Measurements from ENCODE around the gene AKR1B1.

The AKR1B1 gene

DNA sequence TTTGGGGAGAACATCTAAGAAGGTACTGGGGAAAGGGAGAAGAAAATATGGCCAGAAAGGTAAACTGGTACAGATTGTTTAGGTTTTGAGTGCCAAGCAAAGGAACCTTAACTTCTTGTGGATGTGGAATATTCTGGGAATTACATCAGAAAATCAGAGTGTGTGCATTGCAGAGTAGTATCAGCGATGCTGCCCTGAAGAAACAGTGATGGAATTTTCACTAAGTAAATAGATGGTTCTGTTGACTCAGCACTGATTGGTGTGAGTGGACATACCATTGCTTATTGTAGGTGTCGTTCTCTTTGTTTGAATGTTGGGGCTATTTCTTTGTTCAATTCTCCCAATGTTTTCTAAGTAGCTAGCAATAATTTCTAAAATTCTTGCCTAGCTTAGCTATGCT is 24.4 kb upstream of the AKR1B1 start:
- TF ChIP-seq SIN3A (IDR thresholded peaks at IDR 0.05; ENCODE audit: borderline replicate concordance, insufficient read depth, low read length) (no peak), POLR2AphosphoS5 (IDR thresholded peaks at IDR 0.05; ENCODE audit: low read depth, low read length) (no peak), TAF1 (IDR thresholded peaks at IDR 0.05; ENCODE audit: borderline replicate concordance, insufficient read depth, low read length) (no peak), FOXP2 (optimal IDR thresholded peaks at IDR 0.05; ENCODE audit: borderline replicate concordance, extremely low read depth, extremely low read length, insufficient read depth) (no peak)
- TF ChIP-seq, protein P1, sequence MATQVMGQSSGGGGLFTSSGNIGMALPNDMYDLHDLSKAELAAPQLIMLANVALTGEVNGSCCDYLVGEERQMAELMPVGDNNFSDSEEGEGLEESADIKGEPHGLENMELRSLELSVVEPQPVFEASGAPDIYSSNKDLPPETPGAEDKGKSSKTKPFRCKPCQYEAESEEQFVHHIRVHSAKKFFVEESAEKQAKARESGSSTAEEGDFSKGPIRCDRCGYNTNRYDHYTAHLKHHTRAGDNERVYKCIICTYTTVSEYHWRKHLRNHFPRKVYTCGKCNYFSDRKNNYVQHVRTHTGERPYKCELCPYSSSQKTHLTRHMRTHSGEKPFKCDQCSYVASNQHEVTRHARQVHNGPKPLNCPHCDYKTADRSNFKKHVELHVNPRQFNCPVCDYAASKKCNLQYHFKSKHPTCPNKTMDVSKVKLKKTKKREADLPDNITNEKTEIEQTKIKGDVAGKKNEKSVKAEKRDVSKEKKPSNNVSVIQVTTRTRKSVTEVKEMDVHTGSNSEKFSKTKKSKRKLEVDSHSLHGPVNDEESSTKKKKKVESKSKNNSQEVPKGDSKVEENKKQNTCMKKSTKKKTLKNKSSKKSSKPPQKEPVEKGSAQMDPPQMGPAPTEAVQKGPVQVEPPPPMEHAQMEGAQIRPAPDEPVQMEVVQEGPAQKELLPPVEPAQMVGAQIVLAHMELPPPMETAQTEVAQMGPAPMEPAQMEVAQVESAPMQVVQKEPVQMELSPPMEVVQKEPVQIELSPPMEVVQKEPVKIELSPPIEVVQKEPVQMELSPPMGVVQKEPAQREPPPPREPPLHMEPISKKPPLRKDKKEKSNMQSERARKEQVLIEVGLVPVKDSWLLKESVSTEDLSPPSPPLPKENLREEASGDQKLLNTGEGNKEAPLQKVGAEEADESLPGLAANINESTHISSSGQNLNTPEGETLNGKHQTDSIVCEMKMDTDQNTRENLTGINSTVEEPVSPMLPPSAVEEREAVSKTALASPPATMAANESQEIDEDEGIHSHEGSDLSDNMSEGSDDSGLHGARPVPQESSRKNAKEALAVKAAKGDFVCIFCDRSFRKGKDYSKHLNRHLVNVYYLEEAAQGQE (IDR thresholded peaks at IDR 0.05; ENCODE audit: insufficient read depth in 1 of 2, low read depth in 2 of 2, low read length in 2 of 2), result no peak

DNA sequence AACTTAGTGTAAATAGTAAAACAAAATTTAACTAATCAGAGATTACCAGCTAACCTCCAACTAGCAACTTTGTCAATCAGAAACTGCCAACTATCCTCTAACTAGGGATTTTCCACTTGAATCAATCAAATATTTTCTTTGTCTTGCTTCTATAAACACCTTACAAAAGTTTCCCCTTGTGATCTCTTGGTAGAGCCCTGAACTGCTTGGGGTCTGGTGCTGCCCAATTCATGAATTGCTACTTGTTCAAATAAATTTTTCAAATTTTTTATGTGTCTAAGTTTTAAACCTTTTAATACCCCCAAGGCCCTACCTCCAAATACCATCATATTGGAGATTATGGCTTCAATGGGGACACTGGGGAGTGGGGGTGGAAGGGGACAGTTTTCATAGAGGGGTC is 24.0 kb upstream of the AKR1B1 start:
- no peak for TF ChIP-seq TAF1 (IDR thresholded peaks at IDR 0.05; ENCODE audit: borderline replicate concordance, insufficient read depth, low read length)

DNA sequence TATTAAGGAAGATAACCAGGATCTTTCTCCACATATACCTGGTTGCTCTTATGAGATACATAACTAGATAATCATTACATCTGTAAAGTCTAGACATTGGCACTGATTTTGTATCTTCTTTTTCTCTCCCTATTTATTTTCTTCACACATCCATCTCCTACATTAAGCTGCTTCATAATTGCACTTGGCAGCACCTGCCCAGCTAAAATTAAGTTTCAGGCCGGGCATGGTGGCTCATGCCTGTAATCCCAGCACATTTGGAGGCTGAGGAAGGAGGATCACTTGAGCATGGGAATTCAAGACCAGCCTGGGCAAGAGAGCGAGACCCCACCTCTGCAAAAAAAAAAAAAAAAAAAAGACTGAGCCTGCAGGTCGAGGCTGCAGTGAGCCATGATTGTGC is 22.3 kb upstream of the AKR1B1 start:
- TF ChIP-seq, protein P1 (IDR thresholded peaks at IDR 0.05; ENCODE audit: insufficient read depth in 1 of 2, low read depth in 2 of 2, low read length in 2 of 2), result no peak
- TF ChIP-seq POLR2AphosphoS5 (IDR thresholded peaks at IDR 0.05; ENCODE audit: low read depth, low read length), result no peak
- TF ChIP-seq TAF1 (IDR thresholded peaks at IDR 0.05; ENCODE audit: borderline replicate concordance, insufficient read depth, low read length), result no peak
- TF ChIP-seq SIN3A (IDR thresholded peaks at IDR 0.05; ENCODE audit: borderline replicate concordance, insufficient read depth, low read length), result no peak
- TF ChIP-seq FOXP2 (optimal IDR thresholded peaks at IDR 0.05; ENCODE audit: borderline replicate concordance, extremely low read depth, extremely low read length, insufficient read depth), result no peak

DNA sequence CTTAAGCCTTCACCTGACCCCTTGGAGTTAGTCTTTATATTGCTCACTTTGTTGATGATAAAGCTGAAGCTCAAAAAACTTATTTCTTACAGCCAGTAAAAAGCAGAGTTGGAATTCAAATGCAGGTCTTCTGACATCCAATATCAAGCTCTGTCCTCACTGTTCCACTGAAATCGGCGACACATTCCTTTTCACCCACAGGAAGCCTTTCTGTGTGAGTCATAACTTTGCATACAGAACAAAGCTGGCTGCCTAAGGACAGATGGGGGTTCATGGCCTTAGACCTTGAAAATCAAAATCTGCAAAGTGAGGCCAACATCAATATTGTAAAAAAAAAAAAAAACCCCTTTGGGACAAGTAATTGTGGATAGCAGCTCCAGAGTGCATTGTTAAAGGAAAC is 21.8 kb upstream of the AKR1B1 start:
- TF ChIP-seq POLR2AphosphoS5 (IDR thresholded peaks at IDR 0.05; ENCODE audit: low read depth, low read length), result no peak
- no peak for TF ChIP-seq TAF1 (IDR thresholded peaks at IDR 0.05; ENCODE audit: borderline replicate concordance, insufficient read depth, low read length)
- no peak for TF ChIP-seq SIN3A (IDR thresholded peaks at IDR 0.05; ENCODE audit: borderline replicate concordance, insufficient read depth, low read length)

DNA sequence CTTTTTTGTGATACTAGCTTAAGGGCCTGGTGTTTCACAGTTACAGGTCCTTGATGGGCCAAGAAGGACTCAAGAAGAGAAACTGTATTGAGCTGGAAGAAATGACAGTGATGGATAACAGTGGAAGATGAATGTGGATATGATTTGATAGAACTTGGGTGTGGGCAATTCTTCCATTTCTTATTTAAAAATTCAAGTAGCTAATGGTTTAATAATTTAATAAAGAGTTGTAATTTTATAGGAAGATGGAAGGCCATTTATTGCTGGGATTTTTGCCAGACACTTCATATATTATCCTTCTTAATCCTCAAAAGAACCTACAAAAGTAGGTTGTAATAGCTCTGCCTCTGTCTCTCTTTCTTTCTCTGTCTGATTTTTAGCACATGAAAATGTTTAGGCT is 21.3 kb upstream of the AKR1B1 start:
- TF ChIP-seq, protein P1 (IDR thresholded peaks at IDR 0.05; ENCODE audit: insufficient read depth in 1 of 2, low read depth in 2 of 2, low read length in 2 of 2), result no peak
- no peak for TF ChIP-seq FOXP2 (optimal IDR thresholded peaks at IDR 0.05; ENCODE audit: borderline replicate concordance, extremely low read depth, extremely low read length, insufficient read depth)

DNA sequence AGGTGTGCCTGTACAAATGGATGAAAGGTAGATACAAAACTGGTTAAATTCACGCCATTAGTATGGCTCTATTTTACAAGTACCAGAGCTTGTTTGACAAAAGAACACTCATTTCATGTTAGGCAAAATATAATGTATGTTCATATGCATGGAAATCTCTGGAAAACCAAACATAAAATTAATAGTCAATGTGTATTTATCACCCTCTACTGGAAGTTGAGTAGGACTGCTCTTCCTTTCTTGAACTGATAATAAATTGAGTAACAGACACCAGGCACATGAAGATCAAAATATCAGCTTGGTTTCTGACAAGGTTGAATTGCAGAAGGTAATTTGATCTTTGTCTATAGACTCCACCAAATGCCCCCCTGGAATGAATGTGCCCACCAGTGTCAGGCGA is 19.8 kb upstream of the AKR1B1 start:
- no peak for TF ChIP-seq TAF1 (IDR thresholded peaks at IDR 0.05; ENCODE audit: borderline replicate concordance, insufficient read depth, low read length)

DNA sequence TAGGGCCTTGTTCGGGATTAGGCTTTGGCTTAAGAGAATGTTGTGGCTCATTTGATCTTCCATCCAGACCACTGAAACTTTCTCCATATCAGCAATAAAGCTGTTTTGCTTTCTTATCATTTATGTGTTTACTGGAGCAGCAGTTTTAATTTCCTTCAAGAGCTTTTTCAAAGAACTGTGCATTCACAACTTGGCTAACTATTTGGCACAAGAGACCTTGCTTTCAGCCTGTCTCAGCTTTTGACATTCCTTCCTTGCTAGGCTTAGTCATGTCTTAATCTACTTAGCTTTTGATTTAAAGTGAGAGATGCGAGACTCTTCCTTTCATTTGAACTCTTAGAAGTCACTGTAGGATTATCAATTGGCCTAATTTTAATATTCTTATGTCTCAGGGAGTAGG is 19.1 kb upstream of the AKR1B1 start:
- TF ChIP-seq TAF1 (IDR thresholded peaks at IDR 0.05; ENCODE audit: borderline replicate concordance, insufficient read depth, low read length) (no peak), POLR2AphosphoS5 (IDR thresholded peaks at IDR 0.05; ENCODE audit: low read depth, low read length) (no peak), SIN3A (IDR thresholded peaks at IDR 0.05; ENCODE audit: borderline replicate concordance, insufficient read depth, low read length) (no peak), FOXP2 (optimal IDR thresholded peaks at IDR 0.05; ENCODE audit: borderline replicate concordance, extremely low read depth, extremely low read length, insufficient read depth) (no peak)
- TF ChIP-seq, protein P1 (IDR thresholded peaks at IDR 0.05; ENCODE audit: insufficient read depth in 1 of 2, low read depth in 2 of 2, low read length in 2 of 2), result no peak
